ENCODE results near the gene CASP14. TPM values are rescaled to one million over a fixed set of nuclear protein-coding genes. Genes with fewer than 3 reads are reported as not detected.
"Not testable (repeated sequence)": the region's sequence is repeated elsewhere in the genome, so short reads cannot be mapped to it uniquely, and the experiment has no call there.

CASP14 gene, protein sequence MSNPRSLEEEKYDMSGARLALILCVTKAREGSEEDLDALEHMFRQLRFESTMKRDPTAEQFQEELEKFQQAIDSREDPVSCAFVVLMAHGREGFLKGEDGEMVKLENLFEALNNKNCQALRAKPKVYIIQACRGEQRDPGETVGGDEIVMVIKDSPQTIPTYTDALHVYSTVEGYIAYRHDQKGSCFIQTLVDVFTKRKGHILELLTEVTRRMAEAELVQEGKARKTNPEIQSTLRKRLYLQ
- polyA plus RNA-seq (2012; ENCODE audit: missing spikeins) = 0.23 TPM

- DNase-seq (ENCODE audit: insufficient read length) = no peak
- TF ChIP-seq POLR2A (IDR thresholded peaks at IDR 0.05; ENCODE audit: low read depth, low read length) = no peak
- no peak for TF ChIP-seq TAF1 (IDR thresholded peaks at IDR 0.05; ENCODE audit: borderline replicate concordance, low read depth, low read length)
- no peak for TF ChIP-seq POLR2AphosphoS5 (IDR thresholded peaks at IDR 0.05; ENCODE audit: low read depth, low read length)
- no peak for FAIRE-seq
Measured at GRCh38 chr19:15048885-15049541, at the start of gene CASP14. CASP14 (plus strand) TSS chr19:15049480; CDS start chr19:15052252, 2,772 bp downstream.

GRCh38 chr19:15008308-15008707 lies 41.0 kb upstream of the CASP14 start:
- DNase-seq (ENCODE audit: insufficient read length) (no peak), FAIRE-seq (no peak)
- TF ChIP-seq POLR2AphosphoS5 (IDR thresholded peaks at IDR 0.05; ENCODE audit: low read depth, low read length) (no peak), POLR2A (IDR thresholded peaks at IDR 0.05; ENCODE audit: low read depth, low read length) (no peak), TAF1 (IDR thresholded peaks at IDR 0.05; ENCODE audit: borderline replicate concordance, low read depth, low read length) (no peak)

- FAIRE-seq (no peak), DNase-seq (ENCODE audit: insufficient read length) (no peak)
- TF ChIP-seq TAF1 (IDR thresholded peaks at IDR 0.05; ENCODE audit: borderline replicate concordance, low read depth, low read length) (no peak), POLR2AphosphoS5 (IDR thresholded peaks at IDR 0.05; ENCODE audit: low read depth, low read length) (no peak), POLR2A (IDR thresholded peaks at IDR 0.05; ENCODE audit: low read depth, low read length) (no peak)
Measured at GRCh38 chr19:15010501-15011300, 38.6 kb upstream of the CASP14 start.

- no peak for TF ChIP-seq POLR2A (IDR thresholded peaks at IDR 0.05; ENCODE audit: low read depth, low read length)
- no peak for TF ChIP-seq TAF1 (IDR thresholded peaks at IDR 0.05; ENCODE audit: borderline replicate concordance, low read depth, low read length)
- no peak for FAIRE-seq
- no peak for DNase-seq (ENCODE audit: insufficient read length)
Measured at GRCh38 chr19:15014579-15014978, 34.7 kb upstream of the CASP14 start.

DNA sequence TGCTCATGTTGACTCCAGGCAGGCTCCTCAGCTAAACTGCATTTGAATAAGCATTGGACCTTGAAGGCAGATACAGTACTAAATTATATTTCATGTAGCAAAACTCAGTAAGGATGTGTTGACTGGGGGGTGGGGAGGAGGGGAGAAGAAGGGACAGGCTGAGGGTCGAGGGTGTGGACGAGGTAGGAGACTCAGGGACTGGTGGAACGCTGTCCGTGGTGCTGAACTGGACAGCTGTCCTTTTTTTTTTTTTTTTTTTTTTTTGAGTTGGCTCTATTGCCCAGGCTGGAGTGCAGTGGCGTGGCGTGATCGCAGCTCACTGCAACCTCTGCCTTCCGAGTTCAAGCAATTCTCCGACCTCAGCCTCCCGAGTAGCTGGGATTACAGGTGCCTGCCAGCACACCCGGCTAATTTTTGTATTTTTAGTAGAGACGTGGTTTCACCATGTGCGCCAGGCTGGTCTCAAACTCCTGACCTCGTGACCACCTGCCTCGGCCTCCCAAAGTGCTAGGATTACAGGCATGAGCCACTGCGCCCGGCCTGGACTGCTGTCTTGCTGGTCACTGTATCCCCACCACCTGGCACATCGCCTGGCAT lies 33.2 kb upstream of the CASP14 start:
- no peak for FAIRE-seq
- TF ChIP-seq TAF1 (IDR thresholded peaks at IDR 0.05; ENCODE audit: borderline replicate concordance, low read depth, low read length) (no peak), POLR2A (IDR thresholded peaks at IDR 0.05; ENCODE audit: low read depth, low read length) (no peak), POLR2AphosphoS5 (IDR thresholded peaks at IDR 0.05; ENCODE audit: low read depth, low read length) (no peak)
- DNase-seq (ENCODE audit: insufficient read length) = no peak

DNA sequence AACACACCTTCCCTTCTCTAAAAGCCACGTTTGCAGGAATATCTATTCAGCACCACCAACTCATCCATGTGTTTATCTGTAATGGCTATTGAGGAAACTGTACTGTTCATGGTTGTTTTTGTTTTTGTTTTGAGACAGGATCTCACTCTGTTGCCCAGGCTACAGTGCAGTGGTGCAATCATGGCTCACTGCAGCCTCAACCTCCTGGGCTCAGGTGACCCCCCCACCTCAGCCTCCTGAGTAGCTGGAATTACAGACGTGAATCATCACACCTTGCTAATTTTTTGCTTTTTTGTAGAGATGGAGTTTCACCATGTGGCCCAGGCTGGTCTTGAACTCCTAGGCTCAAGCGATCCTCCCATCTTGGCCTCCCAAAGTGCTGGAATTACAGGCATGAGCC lies 30.4 kb upstream of the CASP14 start:
- not testable (repeated sequence) for DNase-seq (ENCODE audit: insufficient read length); FAIRE-seq

DNA sequence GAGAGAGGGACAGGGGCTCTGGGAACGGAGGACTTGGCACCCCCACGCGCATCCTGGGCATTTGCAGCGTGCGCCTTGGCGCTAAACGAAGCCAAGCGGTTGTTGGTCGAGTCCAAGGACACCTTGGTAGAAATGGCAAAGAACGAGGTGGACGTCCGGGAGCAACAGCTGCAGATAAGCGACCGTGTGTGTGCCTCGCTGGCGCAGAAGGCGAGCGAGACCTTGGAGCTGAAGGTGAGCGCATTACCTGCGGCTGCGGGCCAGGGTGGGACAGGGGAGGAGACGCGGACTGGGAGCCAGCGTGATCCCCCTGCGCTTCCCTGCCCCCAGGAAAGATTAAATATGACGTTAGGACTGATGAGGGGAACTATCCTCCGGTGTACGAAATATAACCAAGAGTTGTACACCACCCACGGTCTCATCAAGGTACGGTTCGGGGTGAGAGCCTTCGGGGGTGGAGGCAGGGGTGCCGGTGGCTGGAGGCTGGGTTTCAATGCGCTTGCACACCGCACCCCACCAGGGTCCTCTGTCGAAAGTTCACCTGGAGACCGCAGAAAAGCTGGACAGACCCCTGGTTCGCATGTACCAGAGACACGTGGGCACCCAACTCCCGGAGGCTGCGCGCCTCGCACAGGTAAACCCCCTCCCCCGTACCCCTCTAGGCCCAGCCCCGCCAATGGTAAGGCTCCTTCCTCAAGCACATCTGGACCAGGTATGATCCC lies 27.8 kb upstream of the CASP14 start:
- DNase-seq (ENCODE audit: insufficient read length) (no peak), FAIRE-seq (no peak)
- TF ChIP-seq TAF1 (IDR thresholded peaks at IDR 0.05; ENCODE audit: borderline replicate concordance, low read depth, low read length) (no peak), POLR2AphosphoS5 (IDR thresholded peaks at IDR 0.05; ENCODE audit: low read depth, low read length) (no peak), POLR2A (IDR thresholded peaks at IDR 0.05; ENCODE audit: low read depth, low read length) (no peak)

DNA sequence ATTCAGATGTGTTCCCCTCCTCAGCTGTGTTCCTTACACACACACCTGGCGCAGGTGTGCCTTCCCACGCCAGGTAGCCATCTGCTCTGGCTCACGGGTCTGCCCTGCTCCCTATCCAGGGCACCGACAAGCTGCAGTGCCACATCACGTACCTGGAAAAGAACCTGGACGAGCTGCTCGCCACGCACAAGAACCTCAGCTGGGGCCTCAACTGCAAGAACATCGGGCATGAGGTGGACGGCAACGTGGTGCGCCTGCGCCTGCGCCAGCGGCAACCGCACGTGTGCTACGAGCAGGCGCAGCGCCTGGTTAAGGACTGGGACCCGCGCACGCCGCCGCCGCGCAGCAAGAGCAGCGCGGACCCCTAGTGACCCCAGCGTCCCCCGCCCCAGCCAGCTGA lies 26.5 kb upstream of the CASP14 start:
- TF ChIP-seq POLR2AphosphoS5 (IDR thresholded peaks at IDR 0.05; ENCODE audit: low read depth, low read length) (no peak), POLR2A (IDR thresholded peaks at IDR 0.05; ENCODE audit: low read depth, low read length) (no peak), TAF1 (IDR thresholded peaks at IDR 0.05; ENCODE audit: borderline replicate concordance, low read depth, low read length) (no peak)
- DNase-seq (ENCODE audit: insufficient read length) (no peak), FAIRE-seq (no peak)

DNA sequence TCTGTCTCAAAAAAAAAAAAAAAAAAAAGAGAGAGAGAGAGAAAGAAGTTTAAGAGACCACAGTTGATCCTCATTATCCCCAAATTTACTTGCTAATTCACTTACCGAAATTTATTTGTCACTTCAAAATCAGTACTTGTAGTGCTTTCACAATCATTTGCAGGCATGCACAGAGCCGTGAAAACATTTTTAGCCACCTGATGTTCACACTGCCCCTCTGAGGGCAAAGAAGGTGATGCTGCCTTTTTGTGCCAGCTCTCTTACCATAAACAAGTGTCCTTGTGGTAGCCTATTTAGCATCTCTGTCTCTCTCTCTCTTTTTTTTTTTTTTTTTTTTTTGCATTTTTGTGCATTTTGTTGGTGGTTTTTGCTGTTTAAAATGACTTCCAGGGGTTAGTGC lies 24.1 kb upstream of the CASP14 start:
- FAIRE-seq = no peak
- TF ChIP-seq TAF1 (IDR thresholded peaks at IDR 0.05; ENCODE audit: borderline replicate concordance, low read depth, low read length) (no peak), POLR2A (IDR thresholded peaks at IDR 0.05; ENCODE audit: low read depth, low read length) (no peak), POLR2AphosphoS5 (IDR thresholded peaks at IDR 0.05; ENCODE audit: low read depth, low read length) (no peak)
- no peak for DNase-seq (ENCODE audit: insufficient read length)

DNA sequence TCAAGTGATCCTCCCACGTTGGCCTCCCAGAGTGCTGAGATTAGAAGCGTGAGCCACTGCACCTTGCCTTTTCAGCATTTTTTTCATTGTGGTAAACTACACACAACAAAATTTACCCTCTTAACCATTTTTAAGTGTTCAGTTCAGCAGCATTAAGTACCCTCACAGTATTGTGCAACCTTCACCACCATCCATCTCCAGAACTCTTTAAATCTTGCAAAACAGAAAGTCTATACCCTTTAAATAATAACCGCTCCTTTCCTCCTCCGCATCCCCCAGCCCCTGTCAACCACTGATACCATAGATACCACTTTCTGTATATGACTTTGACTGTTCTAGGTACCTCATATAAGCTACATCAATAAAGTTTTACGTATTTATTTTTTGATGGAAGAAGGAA lies 20.8 kb upstream of the CASP14 start:
- no peak for TF ChIP-seq POLR2A (IDR thresholded peaks at IDR 0.05; ENCODE audit: low read depth, low read length)
- TF ChIP-seq TAF1 (IDR thresholded peaks at IDR 0.05; ENCODE audit: borderline replicate concordance, low read depth, low read length) = no peak
- TF ChIP-seq POLR2AphosphoS5 (IDR thresholded peaks at IDR 0.05; ENCODE audit: low read depth, low read length) = no peak
- FAIRE-seq = no peak
- no peak for DNase-seq (ENCODE audit: insufficient read length)

DNA sequence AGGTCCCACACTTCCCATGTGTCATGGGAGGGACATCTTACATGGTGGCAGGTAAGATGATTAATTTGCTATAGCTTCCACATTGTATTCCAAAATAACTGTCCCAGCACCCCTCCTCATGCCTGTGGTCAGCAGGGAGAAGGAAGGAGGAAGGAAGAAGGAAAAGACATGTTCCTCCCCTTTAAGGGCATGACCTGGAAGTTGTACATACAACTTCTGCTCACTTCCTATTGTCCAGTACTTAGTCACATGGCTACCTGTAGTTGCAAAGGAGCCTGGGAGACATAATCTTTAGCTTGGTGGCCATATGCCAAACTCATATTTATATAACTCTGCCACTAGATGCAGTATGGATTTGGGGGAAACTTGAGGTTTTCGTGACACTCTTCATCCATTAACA lies 17.6 kb upstream of the CASP14 start:
- DNase-seq (ENCODE audit: insufficient read length) (no peak), FAIRE-seq (no peak)
- TF ChIP-seq POLR2AphosphoS5 (IDR thresholded peaks at IDR 0.05; ENCODE audit: low read depth, low read length) = no peak
- TF ChIP-seq TAF1 (IDR thresholded peaks at IDR 0.05; ENCODE audit: borderline replicate concordance, low read depth, low read length) = no peak
- TF ChIP-seq POLR2A (IDR thresholded peaks at IDR 0.05; ENCODE audit: low read depth, low read length) = no peak

All from GM12892 (cell line).